Neural cell (in vitro differentiated cells): ENCODE measurements around the gene CCDC136. TPM values are rescaled to one million over a fixed set of nuclear protein-coding genes. Genes with fewer than 3 reads are reported as not detected.

Experiments
- H2AFZ ChIP-seq: fragments of 200-600, 300-800 bp; sonication (generic), shearing (Covaris generic); 2 replicates; pipeline ENCODE4 v1.6.0; 2014; ENCODE audit warnings: low read depth, mild to moderate bottlenecking, antibody characterized with exemption, low read length, moderate library complexity
- H3F3A ChIP-seq: fragments of 200-600 bp; shearing (Covaris generic); 2 replicates; pipeline ENCODE4 v1.6.1; 2016; ENCODE audit warnings: mild to moderate bottlenecking, moderate library complexity, mixed read lengths, antibody characterized with exemption, low read length; ENCODE audit not compliant: insufficient read depth, poor library complexity, severe bottlenecking
- H3K27ac ChIP-seq: fragments of 200-600, 300-800 bp; sonication (generic), shearing (Covaris generic); 2 replicates; pipeline ENCODE4 v1.5.1; 2014; ENCODE audit warnings: mild to moderate bottlenecking, low read length, moderate library complexity
- H3K27me3 ChIP-seq: fragments of 300-800, 200-600 bp; sonication (generic), shearing (Covaris generic); 2 replicates; pipeline ENCODE4 v1.6.0; 2014; ENCODE audit warnings: mild to moderate bottlenecking, low read depth, low read length, moderate library complexity; ENCODE audit not compliant: insufficient read depth
- H3K36me3 ChIP-seq: fragments of 300-800, 200-600 bp; sonication (generic), shearing (Covaris generic); 2 replicates; pipeline ENCODE4 v1.5.1; 2014; ENCODE audit warnings: mild to moderate bottlenecking, antibody characterized with exemption, low read length, moderate library complexity; ENCODE audit not compliant: insufficient read depth
- H3K4me2 ChIP-seq: fragments of 300-800, 200-600 bp; sonication (generic), shearing (Covaris generic); 2 replicates; pipeline ENCODE4 v1.6.0; 2014; ENCODE audit warnings: mild to moderate bottlenecking, low read length
- H3K4me3 ChIP-seq: fragments of 300-800, 200-600 bp; sonication (generic), shearing (Covaris generic); 2 replicates; pipeline ENCODE4 v1.5.1; 2014; ENCODE audit warnings: mild to moderate bottlenecking, low read length, moderate library complexity
- H3K79me2 ChIP-seq: fragments of 200-600 bp; shearing (Covaris generic); replicated peaks from 2 replicates; pipeline ENCODE4 v1.6.0; 2014; ENCODE audit warnings: mild to moderate bottlenecking, low read length, moderate library complexity; ENCODE audit not compliant: insufficient read depth
- H3K9ac ChIP-seq: fragments of 300-800, 200-600 bp; sonication (generic), shearing (Covaris generic); 2 replicates; pipeline ENCODE4 v1.6.1; 2016; ENCODE audit warnings: mild to moderate bottlenecking, low read length, mixed read lengths
- H3K9me2 ChIP-seq: fragments of 200-600 bp; shearing (Covaris generic); 2 replicates; pipeline ENCODE4 v1.6.1; 2016; ENCODE audit warnings: mild to moderate bottlenecking, low read length, mixed read lengths; ENCODE audit not compliant: insufficient read depth
- H3K9me3 ChIP-seq: fragments of 200-600, 300-800 bp; sonication (generic), shearing (Covaris generic); 2 replicates; pipeline ENCODE4 v1.6.1; 2016; ENCODE audit warnings: mild to moderate bottlenecking, mixed run types, low read length, moderate library complexity, mixed read lengths
- H4K20me1 ChIP-seq: fragments of 200-600 bp; shearing (Covaris generic); 2 replicates; pipeline ENCODE4 v1.6.1; 2016; ENCODE audit warnings: mild to moderate bottlenecking, mixed run types; ENCODE audit not compliant: insufficient read depth
- EP300 ChIP-seq: fragments of 450-650 bp; conservative IDR thresholded peaks from 2 replicates; pipeline ENCODE4 v1.6.1; 2014; ENCODE audit warnings: antibody characterized with exemption, mild to moderate bottlenecking, moderate library complexity; ENCODE audit not compliant: poor library complexity, severe bottlenecking
- EZH2 ChIP-seq: fragments of 200-600, 300-800 bp; shearing (Covaris generic), sonication (generic); IDR thresholded peaks from 2 replicates; pipeline ENCODE4 v1.6.1; 2014; ENCODE audit warnings: antibody characterized with exemption, low read length, borderline replicate concordance, mild to moderate bottlenecking; ENCODE audit not compliant: insufficient read depth, poor library complexity, severe bottlenecking
- MXI1 ChIP-seq: fragments of 450-650 bp; conservative IDR thresholded peaks from 2 replicates; pipeline ENCODE4 v1.6.1; 2014; ENCODE audit warnings: antibody characterized with exemption, mild to moderate bottlenecking; ENCODE audit not compliant: poor library complexity, severe bottlenecking
- POLR2AphosphoS5 ChIP-seq: IDR thresholded peaks from 2 replicates; pipeline ENCODE4 v1.6.1; 2012
- RAD21 ChIP-seq: fragments of 450-650 bp; conservative IDR thresholded peaks from 2 replicates; pipeline ENCODE4 v1.6.1; 2014; ENCODE audit warnings: antibody characterized with exemption, mild to moderate bottlenecking, moderate library complexity
- SMC3 ChIP-seq: fragments of 450-650 bp; conservative IDR thresholded peaks from 2 replicates; pipeline ENCODE4 v1.6.1; 2014; ENCODE audit warnings: antibody characterized with exemption, mild to moderate bottlenecking, moderate library complexity; ENCODE audit not compliant: poor library complexity
- TAF1 ChIP-seq: IDR thresholded peaks from 2 replicates; pipeline ENCODE4 v1.6.1; 2012; ENCODE audit warnings: low read depth
- polyA plus RNA-seq: library from polyadenylated mRNA; depleted of rRNA; stranded (reverse); fragments of >200 nt; gene quantifications from 2 replicates; pipeline ENCODE4 v1.2.3, GENCODE V29; 2014
- TF ChIP-seq, protein P1 (sequence below): IDR thresholded peaks from 2 replicates; pipeline ENCODE4 v1.6.1; 2012; ENCODE audit warnings: borderline replicate concordance
- TF ChIP-seq, protein P2 (sequence below): fragments of 450-650 bp; IDR thresholded peaks from 2 replicates; pipeline ENCODE4 v1.5.1; 2014; ENCODE audit warnings: antibody characterized with exemption, mild to moderate bottlenecking, moderate library complexity; ENCODE audit not compliant: poor library complexity, severe bottlenecking

CCDC136 gene
- polyA plus RNA-seq, 1 donor from 2014 or later, result 42.5 TPM

DNA sequence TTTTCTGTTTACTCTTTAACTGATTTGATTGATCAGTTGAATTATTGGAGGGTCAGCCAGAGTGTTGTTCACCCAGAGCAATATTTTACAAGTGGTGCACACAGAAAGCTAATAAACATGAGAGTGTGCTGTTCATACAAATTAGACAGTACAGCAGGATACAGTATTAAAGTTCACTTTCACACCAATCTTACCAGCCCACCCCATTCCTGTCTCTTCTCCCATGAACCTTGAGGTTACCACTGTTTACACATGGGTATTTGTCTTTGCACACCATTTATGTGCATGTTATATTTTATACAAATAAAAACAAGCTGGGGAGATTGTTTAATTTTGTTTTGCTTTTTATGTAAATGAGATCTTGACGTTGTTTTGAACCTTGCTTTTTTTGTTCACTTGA, 46.1 kb upstream of the CCDC136 start:
- H4K20me1 ChIP-seq, result no peaks in the 10 kb centered on the region
- H3K9me2 ChIP-seq, result no peaks in the 10 kb centered on the region
- no peaks in the 10 kb centered on the region for H3K27me3 ChIP-seq
- H3K36me3 ChIP-seq, result no peaks in the 10 kb centered on the region
- H3K27ac ChIP-seq, result no peak overlapping the region
- no peaks in the 10 kb centered on the region for H3F3A ChIP-seq
- H3K79me2 ChIP-seq, result peaks cover 66% of the 10 kb centered on the region
- H3K4me2 ChIP-seq, result no peak overlapping the region
- H3K4me3 ChIP-seq, result no peak overlapping the region
- H3K9ac ChIP-seq, result no peak overlapping the region
- TF ChIP-seq POLR2AphosphoS5 (no peak), RAD21 (no peak), EZH2 (no peak), MXI1 (no peak), SMC3 (no peak)
- TF ChIP-seq, protein P1, sequence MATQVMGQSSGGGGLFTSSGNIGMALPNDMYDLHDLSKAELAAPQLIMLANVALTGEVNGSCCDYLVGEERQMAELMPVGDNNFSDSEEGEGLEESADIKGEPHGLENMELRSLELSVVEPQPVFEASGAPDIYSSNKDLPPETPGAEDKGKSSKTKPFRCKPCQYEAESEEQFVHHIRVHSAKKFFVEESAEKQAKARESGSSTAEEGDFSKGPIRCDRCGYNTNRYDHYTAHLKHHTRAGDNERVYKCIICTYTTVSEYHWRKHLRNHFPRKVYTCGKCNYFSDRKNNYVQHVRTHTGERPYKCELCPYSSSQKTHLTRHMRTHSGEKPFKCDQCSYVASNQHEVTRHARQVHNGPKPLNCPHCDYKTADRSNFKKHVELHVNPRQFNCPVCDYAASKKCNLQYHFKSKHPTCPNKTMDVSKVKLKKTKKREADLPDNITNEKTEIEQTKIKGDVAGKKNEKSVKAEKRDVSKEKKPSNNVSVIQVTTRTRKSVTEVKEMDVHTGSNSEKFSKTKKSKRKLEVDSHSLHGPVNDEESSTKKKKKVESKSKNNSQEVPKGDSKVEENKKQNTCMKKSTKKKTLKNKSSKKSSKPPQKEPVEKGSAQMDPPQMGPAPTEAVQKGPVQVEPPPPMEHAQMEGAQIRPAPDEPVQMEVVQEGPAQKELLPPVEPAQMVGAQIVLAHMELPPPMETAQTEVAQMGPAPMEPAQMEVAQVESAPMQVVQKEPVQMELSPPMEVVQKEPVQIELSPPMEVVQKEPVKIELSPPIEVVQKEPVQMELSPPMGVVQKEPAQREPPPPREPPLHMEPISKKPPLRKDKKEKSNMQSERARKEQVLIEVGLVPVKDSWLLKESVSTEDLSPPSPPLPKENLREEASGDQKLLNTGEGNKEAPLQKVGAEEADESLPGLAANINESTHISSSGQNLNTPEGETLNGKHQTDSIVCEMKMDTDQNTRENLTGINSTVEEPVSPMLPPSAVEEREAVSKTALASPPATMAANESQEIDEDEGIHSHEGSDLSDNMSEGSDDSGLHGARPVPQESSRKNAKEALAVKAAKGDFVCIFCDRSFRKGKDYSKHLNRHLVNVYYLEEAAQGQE, result no peak
- TF ChIP-seq, protein P2, sequence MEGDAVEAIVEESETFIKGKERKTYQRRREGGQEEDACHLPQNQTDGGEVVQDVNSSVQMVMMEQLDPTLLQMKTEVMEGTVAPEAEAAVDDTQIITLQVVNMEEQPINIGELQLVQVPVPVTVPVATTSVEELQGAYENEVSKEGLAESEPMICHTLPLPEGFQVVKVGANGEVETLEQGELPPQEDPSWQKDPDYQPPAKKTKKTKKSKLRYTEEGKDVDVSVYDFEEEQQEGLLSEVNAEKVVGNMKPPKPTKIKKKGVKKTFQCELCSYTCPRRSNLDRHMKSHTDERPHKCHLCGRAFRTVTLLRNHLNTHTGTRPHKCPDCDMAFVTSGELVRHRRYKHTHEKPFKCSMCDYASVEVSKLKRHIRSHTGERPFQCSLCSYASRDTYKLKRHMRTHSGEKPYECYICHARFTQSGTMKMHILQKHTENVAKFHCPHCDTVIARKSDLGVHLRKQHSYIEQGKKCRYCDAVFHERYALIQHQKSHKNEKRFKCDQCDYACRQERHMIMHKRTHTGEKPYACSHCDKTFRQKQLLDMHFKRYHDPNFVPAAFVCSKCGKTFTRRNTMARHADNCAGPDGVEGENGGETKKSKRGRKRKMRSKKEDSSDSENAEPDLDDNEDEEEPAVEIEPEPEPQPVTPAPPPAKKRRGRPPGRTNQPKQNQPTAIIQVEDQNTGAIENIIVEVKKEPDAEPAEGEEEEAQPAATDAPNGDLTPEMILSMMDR, result no peak
- no peak overlapping the region for H2AFZ ChIP-seq
- H3K9me3 ChIP-seq, result no peaks in the 10 kb centered on the region

DNA sequence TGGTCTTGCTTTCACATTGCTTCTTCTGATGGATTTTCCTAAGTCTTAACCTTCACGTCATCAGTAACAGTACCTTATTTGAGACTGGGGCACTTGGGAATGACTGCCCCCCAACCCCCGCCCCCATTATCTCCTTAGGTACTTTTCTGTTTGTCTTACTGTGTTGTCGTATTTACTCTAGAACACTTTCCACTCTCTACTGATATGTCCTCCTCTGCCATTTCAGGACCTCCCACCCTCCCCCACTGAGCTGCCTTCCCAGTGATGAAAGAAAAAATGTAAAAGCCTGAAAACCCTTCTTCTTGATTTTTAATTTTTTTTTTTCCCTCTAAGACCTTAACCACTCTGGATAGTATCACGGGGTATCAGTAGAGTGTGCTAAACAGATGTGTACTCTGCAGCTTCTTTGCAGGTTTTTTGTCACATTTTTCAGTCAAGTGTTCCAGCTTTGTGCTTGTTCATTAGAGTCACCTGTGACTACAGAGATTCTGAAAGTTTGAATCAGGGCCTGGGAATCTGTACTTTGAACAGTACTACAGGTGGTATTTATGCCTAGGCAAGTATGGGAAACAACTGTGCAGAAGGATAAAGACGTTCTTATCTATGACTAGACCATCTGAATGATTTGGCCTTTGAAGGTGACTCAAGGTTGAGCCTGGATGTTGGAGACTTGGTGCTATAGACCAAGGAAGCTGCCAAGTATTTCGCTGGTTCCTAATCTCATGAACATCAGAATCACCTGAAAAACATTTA, 44.3 kb upstream of the CCDC136 start:
- no peaks in the 10 kb centered on the region for H3K36me3 ChIP-seq
- no peaks in the 10 kb centered on the region for H4K20me1 ChIP-seq

More for the DNA sequence above, 44.3 kb upstream of the CCDC136 start:
- peaks cover 48% of the 10 kb centered on the region for H3K79me2 ChIP-seq
- no peaks in the 10 kb centered on the region for H3K27me3 ChIP-seq
- H3K9ac ChIP-seq, result no peak overlapping the region
- H3K4me2 ChIP-seq, result no peak overlapping the region
- no peak overlapping the region for H2AFZ ChIP-seq
- H3K27ac ChIP-seq, result no peak overlapping the region
- no peaks in the 10 kb centered on the region for H3K9me3 ChIP-seq
- no peaks in the 10 kb centered on the region for H3F3A ChIP-seq
- TF ChIP-seq, protein P1, result no peak
- TF ChIP-seq EZH2 (no peak), TAF1 (no peak), MXI1 (no peak), EP300 (no peak), RAD21 (no peak), SMC3 (no peak), POLR2AphosphoS5 (no peak)
- TF ChIP-seq, protein P2, result no peak
- H3K4me3 ChIP-seq, result no peak overlapping the region
- H3K9me2 ChIP-seq, result no peaks in the 10 kb centered on the region
